HuH-7.5 (cell line): Measurements from ENCODE around the gene GUCY1A2.
"Not testable (repeated sequence)": the region's sequence is repeated elsewhere in the genome, so short reads cannot be mapped to it uniquely, and the experiment has no call there.

Experiments
- DNase-seq: peaks from one replicate; pipeline ENCODE4 v3.0.0; 2011; ENCODE audit warnings: low spot score

GUCY1A2 gene

DNA sequence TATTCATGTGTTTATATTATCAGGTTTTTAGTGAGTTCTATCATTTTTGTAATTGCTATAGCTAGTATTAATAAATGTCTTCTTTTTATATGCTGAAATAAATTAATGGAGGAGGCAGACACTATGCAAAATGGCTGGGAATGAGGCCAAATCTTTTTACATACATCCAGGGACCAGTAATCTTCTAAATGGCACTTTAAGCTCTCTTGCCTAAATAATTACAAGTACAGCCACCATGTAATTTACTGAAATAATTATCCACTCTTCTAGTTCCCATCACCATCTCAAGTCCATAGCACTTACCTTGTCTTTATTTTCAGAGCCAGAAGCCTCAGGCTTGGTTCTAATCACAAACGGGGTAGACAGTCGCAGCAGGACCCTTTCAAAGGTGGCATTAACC lies 79.1 kb downstream of the GUCY1A2 start:
- no peak for DNase-seq

DNA sequence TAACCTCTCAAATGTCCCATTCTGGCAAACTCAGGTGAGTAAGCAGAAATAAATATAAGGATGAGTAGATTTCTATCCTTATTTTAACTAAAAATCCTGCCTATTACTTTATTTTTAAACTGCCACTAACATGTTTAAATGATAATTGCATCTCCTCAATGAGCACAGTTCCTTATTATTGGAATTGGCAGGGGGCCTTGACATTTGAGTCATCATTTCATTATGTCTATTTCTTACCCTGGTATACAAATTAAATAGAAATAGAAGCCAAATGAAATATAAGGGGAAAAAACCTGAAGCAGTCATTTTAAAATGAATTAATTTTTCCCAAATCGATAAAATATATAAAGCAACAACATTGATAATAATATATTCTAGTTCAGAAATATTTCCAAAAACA lies 81.2 kb downstream of the GUCY1A2 start:
- no peak for DNase-seq

DNA sequence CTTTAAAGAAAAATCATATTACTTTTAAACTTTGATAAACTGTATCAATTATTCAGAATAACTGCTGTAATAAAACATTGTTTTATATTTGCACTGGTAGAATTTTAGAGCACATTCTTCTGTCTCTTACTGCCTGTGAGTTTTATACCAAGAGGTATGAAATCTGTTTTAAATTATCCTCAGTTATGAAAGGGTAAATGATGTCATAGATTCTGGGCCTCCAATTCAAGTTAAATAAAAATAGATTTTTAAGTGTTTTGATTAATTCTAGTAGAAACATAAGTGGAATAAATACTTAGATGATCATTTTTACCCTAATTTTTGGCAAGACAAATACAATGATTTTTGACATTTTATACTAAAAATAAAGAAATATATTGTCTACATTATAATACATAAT lies 93.0 kb downstream of the GUCY1A2 start:
- DNase-seq, result no peak

DNA sequence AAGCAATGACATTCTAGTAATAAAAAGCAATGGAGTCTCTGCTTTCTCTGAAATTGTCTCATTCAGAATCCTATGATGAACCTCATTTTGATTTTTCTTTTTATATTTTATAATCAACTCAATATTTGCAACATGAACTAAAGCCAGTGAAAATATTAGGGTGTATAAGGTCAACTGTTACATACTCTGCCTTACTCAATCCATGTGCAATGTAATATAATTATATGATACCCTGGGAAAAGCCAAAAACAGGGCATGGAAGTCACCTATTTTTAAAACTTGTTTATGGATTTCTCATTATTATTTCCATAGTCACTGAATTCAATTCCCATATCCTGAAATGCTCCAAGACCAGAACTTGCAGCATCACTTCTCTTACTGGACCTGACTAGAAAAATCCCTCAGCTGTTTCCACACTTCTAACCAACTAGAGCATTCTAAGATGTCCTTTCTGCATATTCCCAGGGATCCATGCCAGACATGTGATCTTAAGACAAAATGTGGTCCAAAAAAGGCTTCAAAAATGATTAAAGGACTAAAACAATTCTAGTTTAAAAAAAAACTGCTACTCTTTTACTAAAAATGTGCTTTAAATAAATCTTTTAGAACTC lies 97.3 kb downstream of the GUCY1A2 start:
- DNase-seq, result no peak

DNA sequence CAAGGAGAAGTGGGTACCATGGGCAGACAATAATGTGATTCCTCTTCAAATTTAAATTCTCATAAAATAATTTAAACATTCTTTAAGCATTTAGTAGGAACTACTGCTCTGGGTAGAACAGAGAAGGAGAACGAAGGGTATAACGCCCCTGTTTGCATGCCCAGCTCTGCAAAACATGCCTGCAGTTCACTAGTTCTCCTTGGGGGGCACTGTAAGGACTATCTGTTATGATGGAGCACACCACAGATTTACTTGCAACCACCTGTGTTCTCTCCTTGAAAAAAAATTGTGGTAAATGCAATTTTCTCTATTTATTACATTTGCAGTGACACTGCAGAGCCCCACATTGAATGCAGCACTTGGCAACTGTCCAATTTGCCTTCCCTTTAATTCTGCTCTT lies 100.3 kb downstream of the GUCY1A2 start:
- DNase-seq, result no peak

DNA sequence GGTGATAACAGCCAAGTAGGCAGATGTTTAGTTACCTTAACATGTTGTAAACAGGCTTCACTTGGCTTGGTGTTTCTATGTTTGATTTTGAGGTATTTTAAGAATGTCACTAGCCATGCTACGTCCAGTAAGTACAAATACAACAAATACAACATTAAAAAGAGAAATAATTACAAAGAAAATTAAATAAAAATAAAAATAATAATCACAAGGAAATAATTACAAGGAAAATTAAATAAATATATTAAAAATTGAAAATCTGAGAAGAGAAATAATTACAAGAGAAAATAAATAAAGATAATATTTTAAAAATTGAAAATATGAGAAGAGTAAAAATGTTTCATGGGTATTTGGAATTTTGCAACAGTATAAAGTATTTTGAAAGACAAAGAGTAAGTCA lies 103.9 kb downstream of the GUCY1A2 start:
- DNase-seq, result no peak

DNA sequence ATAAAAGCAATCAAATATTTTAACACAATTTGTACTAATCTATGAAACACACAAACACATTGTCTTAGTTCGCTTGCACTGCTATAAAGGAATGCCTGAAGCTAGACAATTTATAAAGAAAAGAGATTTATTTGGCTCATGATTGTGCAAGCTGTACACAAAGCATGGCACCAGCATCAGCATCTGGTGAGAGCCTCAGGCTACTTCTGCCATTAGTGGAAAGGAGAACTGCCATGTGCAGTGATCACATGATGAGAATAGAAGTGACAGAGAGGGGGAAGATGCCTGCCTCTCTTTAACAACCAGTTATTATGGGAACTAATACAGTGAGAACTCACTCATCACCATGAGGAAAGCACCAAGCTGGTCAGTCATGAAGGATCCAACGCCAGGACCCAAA lies 105.1 kb downstream of the GUCY1A2 start:
- DNase-seq, result no peak

DNA sequence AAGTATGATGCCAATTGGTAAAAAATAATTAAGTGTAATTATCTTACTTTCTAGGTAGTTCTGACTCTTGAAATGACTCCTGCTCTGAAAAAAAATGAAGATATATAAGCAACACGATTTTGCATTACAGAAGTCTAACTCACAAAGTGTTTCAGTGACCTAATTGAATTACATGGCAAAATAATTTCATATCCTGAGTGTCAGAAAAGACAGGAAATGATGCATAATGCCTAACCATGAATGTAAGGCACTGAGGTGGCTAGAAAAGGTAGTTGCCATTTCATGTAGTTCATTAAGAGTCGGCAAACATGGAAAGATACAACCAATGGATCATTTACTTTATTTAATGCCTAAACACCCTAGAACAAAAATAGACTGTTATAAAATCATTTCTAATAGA lies 113.5 kb downstream of the GUCY1A2 start:
- no peak for DNase-seq

DNA sequence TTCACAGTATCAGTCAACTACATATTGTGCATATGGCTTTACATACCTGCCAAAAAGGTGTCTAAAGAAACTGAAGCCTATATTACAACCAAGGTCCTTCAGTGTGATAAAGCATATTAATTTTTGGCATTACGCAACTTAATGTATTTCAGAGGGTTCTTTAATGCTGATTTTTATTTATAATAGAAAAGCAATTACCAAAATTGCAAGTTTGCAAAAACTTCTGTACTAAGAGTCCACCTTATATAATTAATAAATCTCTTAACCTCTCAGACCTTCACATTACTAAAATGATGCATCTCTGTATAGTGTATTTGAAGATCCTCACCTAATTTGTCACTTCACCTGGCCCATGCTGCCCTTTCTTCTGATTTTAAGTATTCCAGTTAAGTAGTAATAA lies 128.6 kb downstream of the GUCY1A2 start:
- no peak for DNase-seq

DNA sequence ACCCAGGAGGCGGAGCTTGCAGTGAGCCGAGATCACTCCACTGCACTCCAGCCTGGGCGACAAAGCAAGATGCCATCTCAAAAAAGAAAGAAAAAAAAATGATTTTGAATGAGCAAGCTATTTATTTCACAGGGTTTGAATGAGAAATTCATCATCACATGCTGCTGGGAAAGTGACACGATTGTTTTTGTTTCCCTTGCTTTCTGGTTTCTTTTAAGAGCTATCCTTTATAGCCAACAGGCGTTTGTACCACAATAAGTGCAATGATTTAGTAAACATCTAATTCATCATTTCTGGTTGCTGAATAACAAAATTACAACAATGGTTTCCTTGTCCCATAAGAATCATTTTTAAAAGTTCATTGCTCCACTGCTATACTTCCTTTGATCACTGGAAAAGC lies 129.9 kb downstream of the GUCY1A2 start:
- no peak for DNase-seq

DNA sequence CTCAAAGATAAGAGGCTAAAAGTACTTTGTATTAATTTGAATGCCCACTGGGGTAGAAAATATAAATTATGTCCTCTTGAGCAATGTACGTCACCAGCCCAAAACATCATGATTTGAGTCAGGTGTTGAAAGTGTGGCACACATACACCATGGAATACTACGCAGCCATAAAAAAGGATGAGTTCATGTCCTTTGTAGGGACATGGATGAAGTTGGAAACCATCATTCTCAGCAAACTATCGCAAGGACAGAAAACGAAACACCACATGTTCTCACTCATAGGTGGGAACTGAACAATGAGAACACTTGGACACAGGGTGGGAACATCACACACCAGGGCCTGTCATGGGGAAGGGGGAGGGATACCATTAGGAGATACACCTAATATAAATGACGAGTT lies 134.6 kb downstream of the GUCY1A2 start:
- DNase-seq, result not testable (repeated sequence)

DNA sequence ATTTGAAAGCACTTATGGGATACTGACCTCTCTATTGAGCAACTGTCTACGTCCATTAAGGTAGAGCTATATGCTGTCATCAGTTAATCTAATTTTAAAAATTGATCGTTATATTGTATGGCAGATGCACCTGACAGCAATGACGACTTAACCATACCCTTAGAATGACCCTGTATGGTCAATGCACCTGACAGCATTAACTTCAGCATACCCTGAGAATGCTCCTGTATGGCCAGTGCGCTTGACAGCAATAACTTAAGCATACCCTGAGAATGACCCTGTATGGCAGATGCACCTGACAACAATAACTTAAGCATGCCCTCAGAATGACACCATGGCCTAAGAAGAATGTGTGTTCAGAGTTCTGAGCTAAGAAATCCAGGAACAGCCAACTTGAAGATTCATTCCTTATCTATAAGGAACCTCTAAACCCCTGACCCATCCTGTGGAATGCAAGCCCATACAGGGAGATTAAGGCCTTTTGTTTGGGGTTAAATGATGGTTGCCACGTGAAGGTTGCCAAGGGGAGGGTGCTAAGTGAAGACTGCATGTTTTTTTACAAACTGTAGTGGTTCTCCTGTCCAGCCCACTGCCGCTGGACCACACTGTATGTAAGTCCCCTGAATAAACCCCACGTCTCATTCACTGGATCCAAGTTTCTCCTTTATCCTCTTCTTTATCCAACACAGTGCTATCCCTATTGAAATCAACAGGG lies 138.3 kb downstream of the GUCY1A2 start:
- no peak for DNase-seq

DNA sequence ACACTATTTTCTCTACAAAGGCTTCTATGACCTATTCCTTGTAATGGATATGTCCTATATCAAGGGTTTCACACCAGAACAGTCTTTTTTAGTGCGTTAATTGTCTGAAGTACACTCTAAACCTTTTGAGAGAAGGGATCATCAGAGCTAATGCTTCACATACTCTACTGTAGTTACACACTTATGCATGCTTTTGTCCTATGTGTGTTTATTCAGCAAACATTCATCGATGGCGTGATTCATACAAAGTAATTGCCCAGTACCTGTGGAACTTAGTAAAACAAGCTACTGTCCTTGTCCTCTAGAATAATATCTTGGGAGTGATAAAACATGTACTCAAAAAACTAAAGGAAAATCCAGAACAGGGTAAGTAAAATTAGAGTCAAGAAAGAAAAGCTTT lies 139.2 kb downstream of the GUCY1A2 start:
- DNase-seq, result no peak

DNA sequence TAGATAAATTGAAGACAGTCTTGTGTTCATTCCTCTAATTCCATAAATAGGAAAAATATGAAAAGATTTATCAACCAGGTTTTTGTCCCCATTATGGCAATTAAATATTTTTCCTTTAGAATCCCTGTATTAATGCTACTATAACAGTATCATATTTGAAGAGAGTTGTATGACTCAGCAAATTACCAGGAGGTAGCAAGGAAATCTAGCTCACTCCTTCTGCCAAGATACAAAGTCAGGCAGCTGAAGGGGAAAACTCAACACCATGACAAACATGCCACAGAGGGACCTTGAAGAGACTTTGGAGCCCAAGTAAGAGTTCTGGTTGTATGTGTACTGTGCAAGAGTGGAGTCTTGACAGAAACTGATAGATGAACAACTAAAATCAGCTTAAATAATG lies 143.3 kb downstream of the GUCY1A2 start:
- no peak for DNase-seq

DNA sequence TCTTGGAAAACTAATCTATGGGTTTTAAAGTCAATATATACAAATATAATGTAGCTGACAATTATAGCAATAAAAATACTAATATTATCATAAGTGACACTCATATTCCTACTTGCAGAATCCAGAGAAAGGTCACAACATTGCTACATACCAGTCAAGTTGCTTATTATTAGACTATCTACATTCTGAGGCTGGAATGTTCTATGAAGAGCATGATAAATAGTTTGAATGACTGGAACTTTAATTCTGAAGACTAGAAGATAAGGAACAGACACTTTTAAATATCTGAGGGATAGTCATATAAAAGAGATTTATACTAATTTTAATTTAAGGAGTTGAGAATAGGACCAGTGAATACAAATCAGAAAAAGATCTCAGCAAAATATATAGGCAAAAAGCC lies 146.0 kb downstream of the GUCY1A2 start:
- no peak for DNase-seq

DNA sequence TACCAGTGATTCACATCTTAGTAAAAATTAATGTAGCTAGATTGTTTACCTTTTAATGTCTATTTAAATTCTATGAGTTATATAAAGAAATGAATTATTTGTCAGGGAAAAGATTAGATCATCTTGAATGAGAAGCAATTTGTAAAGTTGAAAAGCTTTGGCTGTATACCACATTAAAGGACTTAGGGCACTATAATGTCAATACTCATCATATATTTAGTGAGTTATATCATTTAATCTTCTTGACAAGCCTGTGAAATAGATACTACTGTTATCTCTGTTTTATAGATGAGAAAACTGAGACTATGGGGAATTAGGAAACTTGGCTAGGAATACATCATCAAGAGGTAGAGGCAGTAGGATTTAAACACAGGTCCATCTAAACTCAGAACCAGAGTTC lies 160.1 kb downstream of the GUCY1A2 start:
- DNase-seq, result no peak

DNA sequence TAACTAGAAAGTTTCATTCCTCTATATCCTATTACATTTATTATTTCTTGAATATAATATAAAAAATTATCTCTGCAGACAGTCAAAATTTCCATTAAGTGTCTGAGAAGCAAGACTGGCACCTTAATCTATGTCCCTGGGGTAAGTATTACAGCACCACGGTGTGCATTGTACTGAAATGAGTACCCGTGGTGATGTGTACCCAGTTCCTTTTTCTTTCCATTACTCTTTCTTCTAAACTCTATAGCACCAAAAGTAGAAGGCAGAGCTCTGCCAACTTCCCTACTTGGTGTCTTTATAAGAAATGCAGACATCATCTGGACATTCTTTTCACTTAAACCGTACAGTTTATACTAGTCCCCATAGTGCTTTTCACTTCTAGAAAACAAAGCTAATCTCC lies 161.7 kb downstream of the GUCY1A2 start:
- no peak for DNase-seq

DNA sequence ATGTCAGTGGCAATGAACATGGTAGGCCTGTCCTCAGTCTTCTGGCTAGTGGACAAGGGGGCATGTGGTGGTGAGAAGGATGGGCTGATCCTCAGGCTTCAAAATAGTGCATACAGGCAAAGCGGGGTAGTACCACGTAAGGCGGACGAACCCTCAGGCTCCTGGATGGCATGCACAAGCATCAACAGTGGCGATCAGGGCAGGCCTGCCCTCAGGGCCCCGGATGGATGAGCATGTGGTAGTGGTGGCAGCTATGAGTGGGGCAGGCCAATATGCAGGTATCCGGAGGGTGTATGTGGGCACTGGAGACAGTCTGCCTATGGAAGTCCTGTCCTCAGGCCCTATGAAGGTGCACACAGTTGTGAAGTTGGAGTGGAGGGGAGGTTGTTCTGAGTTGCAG lies 163.8 kb downstream of the GUCY1A2 start:
- DNase-seq, result no peak

DNA sequence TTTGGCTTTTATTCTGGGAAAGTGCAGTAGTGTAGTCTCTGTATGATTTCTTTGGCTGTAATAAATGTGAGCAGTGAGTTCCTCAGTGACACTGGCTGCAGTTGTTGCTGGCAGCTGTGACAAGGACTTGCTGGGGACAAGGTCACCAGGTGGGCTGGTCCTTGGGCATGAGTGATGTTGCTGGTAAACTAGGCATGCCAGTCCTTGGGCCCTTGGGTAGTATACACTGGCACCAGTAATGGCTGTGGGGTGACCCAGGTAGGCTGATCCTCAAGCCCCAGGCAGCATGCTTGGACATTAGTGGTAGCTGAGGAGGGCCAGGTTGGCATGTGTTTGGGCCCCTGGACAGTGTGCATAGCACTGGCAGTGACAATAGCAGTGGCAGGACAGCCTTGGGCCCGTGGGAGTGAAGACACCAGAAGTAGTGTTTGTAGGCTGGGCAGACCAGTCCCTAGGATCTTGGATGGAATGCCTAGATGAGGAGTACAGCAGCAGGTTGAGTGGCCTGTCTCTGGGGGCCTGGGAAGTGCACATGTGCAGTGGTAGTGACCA lies 164.3 kb downstream of the GUCY1A2 start:
- DNase-seq, result no peak

DNA sequence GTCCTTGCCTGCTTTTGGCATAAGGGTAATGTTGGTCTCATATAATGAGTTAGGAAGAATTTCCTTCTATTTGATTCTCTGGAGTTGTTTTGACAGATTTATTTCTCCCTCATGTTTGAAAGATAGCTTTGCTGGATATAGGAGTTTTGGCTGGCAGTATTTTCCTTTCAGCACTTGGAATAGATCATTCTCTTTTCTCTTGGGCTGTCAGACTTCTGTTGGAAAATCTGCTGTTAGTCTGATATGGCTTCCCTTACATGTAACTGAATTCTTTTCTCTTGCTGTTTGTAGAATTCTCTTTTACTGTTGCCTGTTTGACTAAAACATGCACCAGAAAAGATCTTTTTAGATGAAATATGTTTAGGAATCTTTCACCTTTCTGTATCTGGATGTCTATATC lies 165.5 kb downstream of the GUCY1A2 start:
- DNase-seq, result no peak

DNA sequence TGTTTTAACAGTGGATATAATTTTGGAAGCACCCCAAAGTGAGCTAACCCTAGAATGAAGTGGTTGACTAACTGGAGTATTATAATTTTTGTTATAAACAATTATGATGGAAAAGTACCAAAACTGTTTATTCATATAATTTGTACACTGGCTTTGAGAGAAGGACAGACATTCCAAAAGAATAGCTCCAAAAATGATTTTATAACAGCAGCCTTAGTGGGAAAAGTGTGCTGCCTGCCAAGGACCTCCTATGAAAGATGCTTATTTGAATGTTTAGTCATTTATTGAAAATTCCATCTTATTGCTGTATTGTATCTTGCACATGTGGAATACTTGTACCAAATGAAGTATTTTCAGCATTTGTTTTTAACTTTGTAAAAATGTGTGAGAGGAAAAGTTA lies 169.8 kb downstream of the GUCY1A2 start:
- no peak for DNase-seq

DNA sequence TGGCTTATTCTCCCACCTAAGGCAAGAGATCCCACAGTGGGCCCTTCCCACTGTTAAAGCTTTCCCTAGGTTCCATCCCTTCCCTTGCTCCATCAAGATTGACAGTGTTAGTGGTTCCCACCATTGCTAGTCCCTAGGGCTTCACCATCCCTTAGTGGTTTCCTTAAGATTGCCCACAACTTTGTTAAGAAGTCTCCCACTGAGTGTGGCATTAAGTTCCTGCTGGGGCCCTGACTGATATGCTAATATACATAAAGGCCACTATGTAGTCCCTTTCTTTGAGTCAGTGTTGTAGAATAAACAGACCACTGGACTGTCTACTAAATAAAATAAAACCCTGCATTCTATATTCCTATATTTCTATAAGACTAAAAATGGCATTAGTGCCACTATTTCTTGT lies 176.1 kb downstream of the GUCY1A2 start:
- no peak for DNase-seq

DNA sequence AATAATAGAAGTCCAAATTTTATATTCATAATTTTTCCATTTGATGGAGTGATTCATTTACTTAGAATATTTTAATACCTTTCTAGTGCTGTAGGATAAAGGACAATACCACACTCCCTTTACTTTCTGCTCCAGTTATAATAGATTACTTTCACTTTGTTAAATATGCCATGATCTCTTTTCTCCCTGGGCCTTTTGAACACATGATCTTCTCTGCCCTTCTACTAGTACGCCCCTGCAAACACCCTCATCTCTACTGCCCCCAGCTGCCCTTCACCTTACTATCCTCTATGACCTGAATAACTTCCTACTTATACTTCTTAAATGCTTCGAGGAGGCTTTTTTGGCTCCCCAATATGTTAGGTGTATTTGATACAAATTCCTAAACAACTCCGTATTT lies 177.3 kb downstream of the GUCY1A2 start:
- no peak for DNase-seq

DNA sequence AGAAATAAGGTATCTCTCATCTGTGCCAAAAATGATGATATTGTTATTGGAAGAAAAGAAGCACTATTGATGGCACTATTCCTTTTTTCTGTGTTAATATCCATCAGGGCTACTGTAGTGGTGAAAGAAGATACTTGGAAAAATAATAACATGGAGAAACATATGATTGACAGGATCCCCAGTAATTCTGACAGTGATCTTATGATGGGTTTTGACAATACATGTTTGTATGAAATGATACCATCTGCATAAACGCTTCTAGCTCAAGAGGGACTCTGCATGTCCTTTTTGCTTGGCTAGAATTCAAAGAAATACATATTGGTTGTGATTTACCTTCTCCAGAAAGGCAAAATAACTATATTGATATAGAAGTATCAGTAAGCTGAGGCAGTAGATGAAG lies 178.1 kb downstream of the GUCY1A2 start:
- DNase-seq, result no peak
